Measurements from ENCODE around the gene C17orf107.

Gene C17orf107

DNA sequence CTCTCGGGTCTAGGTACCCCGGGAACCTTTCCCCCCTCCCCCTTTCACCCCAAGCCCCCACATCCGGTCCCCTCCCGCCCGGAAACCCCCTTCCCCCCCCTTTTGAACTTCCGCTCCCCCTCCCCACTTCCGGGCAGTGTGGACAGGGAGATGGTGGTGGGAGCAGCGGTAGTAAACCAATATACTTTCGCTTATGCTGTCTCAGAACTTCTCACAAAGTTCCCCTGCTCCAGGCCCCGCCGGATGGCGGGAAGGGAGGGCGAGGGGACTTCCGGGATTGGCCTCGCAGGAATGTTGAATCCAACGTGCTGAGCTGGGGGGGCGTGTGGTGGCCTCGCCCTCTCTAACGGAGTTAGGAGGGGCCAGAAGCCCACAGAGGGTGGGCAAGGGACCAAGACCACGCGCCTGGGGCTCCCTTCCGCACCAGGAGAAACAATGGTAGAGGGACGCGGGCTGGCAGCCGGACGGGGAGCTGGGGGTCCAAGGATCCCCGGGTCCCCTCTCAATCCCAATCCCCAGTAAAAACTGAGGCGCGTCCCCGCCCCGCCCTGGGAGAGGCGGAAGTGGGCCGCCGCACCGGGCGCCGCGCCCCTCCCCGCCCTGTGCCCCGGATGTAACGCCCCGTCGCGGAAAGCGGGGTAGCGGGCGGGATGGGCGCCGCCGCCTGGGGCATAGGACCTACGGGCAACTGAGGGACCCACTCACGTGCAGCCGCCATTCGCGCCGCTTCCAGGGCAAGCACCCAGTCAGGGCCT lies 48.3 kb downstream of the C17orf107 start:
- in situ Hi-C loops (cut with MboI; ENCODE audit: low sequenced_read_pairs): no loop called here

DNA sequence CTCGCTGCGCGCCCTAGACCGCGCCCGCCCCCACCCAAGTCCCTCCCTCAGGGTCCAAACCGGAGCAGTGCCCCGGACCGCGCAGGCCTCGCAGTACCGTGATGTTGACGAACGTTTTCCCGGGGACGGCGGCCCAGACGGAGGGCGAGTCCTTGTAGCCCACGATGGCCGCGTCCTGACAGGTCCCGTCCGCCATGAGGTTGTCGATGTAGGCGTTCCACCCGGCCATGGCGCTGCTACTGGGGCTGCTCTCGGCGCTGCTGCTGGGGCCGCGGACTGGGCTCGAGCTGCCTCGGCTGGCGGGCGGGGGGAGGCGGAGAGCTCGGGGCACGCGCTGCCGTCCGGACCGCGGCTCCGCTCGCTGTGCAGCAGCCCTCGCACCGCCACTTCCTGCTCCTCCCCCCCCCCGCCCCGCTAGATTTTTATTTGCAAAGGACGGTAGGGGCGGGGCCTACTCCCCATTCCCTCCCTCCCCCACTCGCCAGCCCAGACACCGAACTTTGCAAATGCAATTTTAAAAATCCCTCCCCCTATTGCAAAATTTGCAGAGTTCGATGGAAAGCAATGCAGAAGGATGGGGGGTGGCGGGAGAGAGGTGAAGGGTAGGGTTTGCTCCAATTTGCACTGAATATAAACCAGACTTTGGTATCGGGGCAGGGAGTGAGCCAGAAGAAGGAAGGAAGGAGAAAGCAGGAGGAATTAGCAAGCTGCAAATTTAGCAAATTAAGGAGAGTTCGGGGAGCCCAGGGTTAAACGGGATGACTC lies 49.0 kb downstream of the C17orf107 start, which contains the start of gene PFN1:
TSS of gene PFN1 (minus strand) at position 365 of the 765 bp plus-strand sequence. CDS start at position 229, 136 bp downstream.
- in situ Hi-C loops (cut with MboI; ENCODE audit: low sequenced_read_pairs): no loop called here

DNA sequence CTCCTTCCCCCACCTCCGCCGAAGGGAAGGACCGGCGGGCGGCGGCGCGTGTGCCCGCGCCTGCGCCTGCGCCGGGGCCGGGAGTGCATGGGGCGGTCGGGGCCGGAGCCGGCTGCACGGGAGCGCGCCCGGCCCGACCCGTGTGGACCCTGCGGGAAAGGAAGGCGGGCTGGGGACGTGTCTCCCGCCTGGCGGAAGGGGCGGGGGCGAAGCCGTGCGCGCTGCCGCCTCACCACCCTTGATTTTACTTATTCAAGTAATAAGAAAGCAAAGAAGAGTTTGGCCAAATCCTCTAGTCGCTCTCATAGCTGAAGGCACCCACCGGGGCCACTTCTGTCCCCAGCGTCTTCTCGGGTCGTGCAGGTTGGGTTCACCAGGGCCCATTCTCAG lies 49.6 kb downstream of the C17orf107 start:
- in situ Hi-C loops (cut with MboI; ENCODE audit: low sequenced_read_pairs): no loop called here

DNA sequence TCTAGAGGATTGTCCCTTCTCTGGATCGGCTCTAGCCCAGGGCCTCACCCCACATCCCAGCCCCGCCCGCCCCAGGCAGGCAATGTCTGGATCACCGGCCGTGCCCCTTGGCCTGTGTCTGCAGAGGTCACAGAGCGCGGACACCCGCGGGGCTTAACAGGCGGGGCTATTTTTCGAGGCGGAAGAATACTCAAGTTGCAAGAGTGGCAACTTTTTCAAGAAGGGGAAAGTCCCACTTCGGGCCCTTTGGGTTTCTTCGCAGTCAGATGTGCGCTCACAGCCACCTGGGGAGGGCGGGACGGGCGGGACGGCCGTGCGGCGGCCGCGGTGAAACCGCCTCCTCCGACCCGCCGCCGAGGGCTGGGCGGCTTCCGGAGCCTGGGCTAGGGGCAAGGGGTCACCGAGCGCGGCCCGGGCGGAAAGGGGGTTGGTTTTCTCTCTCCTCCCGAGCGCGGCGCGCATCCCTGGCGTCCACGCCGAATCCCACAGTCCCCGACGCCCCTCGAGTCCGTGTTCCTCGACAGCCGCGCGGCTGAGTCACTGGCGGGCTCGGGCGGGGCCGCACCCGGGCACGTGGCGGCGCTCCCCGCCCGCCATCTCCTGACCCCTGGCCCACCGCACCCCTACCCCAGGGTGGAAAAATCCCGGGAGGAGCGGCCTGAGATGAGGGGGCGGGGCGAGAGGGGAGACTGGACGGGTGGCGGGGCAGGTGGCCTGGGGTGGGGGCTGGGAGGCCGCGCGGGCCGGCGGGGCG lies 50.2 kb downstream of the C17orf107 start:
- in situ Hi-C loops (cut with MboI; ENCODE audit: low sequenced_read_pairs): no loop called here

DNA sequence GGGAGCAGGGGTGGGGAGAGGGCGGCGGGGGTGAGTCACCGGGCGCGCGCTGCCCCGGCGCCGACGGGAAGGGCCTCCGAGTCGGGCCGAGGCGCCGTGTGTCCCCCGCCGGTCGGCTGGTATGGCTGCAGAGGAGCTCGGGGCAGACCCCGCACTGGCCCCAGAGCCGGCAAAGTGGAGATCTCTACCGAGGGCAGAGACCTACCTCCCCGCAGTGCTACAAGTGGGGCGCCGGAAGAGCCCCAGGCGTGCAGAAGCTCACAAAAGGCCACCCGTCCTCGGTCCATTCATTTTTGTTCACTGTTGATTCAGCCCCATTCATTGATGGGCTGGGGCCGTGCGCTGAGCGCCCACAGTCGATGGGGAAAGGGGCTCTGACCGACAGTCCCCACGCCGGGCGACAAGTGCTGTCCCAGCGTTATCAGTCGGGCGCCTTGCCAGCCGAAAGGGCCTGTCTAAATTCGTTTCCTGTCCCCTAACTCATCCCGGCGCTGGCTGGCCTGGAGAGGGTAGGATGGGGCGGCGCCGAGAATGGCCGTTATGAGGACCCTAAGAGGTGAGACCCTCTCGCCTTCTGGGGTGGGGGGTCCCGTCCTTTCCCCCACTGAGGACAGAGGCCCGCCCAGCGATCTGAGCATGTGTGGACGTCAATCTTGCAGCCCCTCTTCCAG lies 50.9 kb downstream of the C17orf107 start:
- in situ Hi-C loops (cut with MboI; ENCODE audit: low sequenced_read_pairs): no loop called here

DNA sequence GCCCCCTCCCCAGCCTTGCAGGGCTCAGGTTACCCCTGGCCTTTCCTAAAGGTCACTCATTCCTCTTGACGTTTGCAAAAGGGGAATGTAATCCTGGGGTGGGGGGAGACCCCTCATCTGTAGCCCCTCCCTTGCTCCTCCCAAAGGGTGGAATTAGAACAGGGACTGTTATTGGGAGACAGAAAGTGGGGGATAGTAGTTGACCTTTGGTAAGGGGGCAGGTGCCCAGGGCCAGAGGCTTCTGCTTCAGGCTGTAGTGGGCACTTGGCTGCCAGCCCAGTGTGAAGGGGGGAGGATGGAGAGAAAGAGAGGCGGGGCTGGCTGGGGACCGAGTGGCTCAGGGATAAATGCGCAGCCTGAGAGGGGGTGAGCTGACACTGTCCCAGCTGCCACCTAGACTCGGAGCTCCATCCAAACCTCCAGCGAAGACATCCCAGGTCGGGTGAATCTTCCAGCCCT lies 51.4 kb downstream of the C17orf107 start, which contains the start of gene ENO3:
TSS of gene ENO3 (plus strand) at position 374 of the 459 bp plus-strand sequence. CDS start 711 bp downstream, outside the sequence.
- in situ Hi-C loops (cut with MboI; ENCODE audit: low sequenced_read_pairs): no loop called here

DNA sequence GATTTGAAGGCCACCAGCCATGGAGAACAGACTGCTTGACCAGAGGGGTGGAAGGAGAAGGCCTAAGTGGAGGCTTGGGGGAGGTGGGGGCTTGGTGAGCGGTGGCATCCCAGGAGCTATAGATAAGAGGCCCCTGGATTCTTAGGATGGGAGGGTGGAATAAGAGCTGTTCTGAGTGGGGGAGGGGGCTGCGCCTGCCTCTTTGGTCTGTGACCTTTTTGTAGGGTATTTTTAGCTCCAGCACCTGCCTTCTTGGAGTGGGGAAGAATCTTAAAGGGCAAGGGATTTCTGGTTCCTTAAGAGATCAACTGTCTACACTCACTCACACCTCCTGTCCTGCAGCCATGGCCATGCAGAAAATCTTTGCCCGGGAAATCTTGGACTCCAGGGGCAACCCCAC lies 52.1 kb downstream of the C17orf107 start:
- in situ Hi-C loops (cut with MboI; ENCODE audit: low sequenced_read_pairs): no loop called here
